ENCODE data around the gene SHROOM2.

- TF ChIP-seq CTCF (IDR thresholded peaks at IDR 0.05) (no peak), POLR2A (IDR thresholded peaks at IDR 0.05) (no peak), EP300 (IDR thresholded peaks at IDR 0.05) (no peak)
Measured at GRCh38 chrX:9906919-9907318, 120.7 kb downstream of the SHROOM2 start.
